H7 (cell line): ENCODE data around the gene FN3K. TPM values are rescaled to one million over a fixed set of nuclear protein-coding genes. Genes with fewer than 3 reads are reported as not detected.
"Not testable (repeated sequence)": the region's sequence is repeated elsewhere in the genome, so short reads cannot be mapped to it uniquely, and the experiment has no call there.

Experiments used
- DNase-seq: peaks from one replicate; pipeline ENCODE4 v3.0.0; 2012
- H3K27me3 ChIP-seq: 2 replicates; pipeline ENCODE4 v1.6.0; 2011; ENCODE audit warnings: mild to moderate bottlenecking, low read length; ENCODE audit not compliant: control insufficient read depth, insufficient read depth
- H3K36me3 ChIP-seq: replicated peaks from 2 replicates; pipeline ENCODE4 v1.5.1; 2011; ENCODE audit warnings: low read length; ENCODE audit not compliant: control insufficient read depth, insufficient read depth
- H3K4me3 ChIP-seq: 2 replicates; pipeline ENCODE4 v1.5.1; 2011; ENCODE audit warnings: low read depth, mild to moderate bottlenecking, control low read depth, low read length, moderate library complexity; ENCODE audit not compliant: insufficient read depth
- total RNA-seq: library from RNA; depleted of rRNA; stranded (reverse); fragments of >200 nt; shearing (Covaris generic); gene quantifications from 2 replicates; pipeline ENCODE4 v1.2.3, GENCODE V29; 2014

Gene FN3K
- total RNA-seq, 1 experiment from 2014 or later: 3.3 TPM

- DNase-seq: peak; percentile 91
- Histone ChIP-seq H3K27me3 (no peaks in the 10 kb centered on the region), H3K36me3 (peaks cover 24% of the 10 kb centered on the region), H3K4me3 (no peak overlapping the region)
Observed at GRCh38 chr17:82767041-82767754, 31.8 kb downstream of the FN3K start.

- Histone ChIP-seq H3K4me3 (no peak overlapping the region), H3K27me3 (no peaks in the 10 kb centered on the region), H3K36me3 (peaks cover 27% of the 10 kb centered on the region)
- DNase-seq: no peak
Observed at GRCh38 chr17:82769041-82769440, 33.6 kb downstream of the FN3K start.

GRCh38 chr17:82772026-82772425 is 36.6 kb downstream of the FN3K start:
- DNase-seq: no peak
- Histone ChIP-seq H3K4me3 (no peak overlapping the region), H3K36me3 (peaks cover 39% of the 10 kb centered on the region), H3K27me3 (no peaks in the 10 kb centered on the region)

GRCh38 chr17:82774456-82774855 is 39.0 kb downstream of the FN3K start:
- not testable (repeated sequence) for H3K27me3 ChIP-seq, DNase-seq, H3K4me3 ChIP-seq
- peaks cover 26% of the 10 kb centered on the region for H3K36me3 ChIP-seq

- Histone ChIP-seq H3K27me3 (no peaks in the 10 kb centered on the region), H3K36me3 (peaks cover 23% of the 10 kb centered on the region), H3K4me3 (no peak overlapping the region)
- peak; percentile 97 for DNase-seq
Observed at GRCh38 chr17:82775001-82775823, 39.8 kb downstream of the FN3K start.

GRCh38 chr17:82776454-82776853 is 41.0 kb downstream of the FN3K start:
- peaks cover 24% of the 10 kb centered on the region for H3K36me3 ChIP-seq
- no peak overlapping the region for H3K4me3 ChIP-seq
- no peaks in the 10 kb centered on the region for H3K27me3 ChIP-seq
- DNase-seq: no peak

GRCh38 chr17:82777778-82778375 is 42.5 kb downstream of the FN3K start:
- H3K27me3 ChIP-seq, H3K4me3 ChIP-seq, DNase-seq: not testable (repeated sequence)
- H3K36me3 ChIP-seq: peaks cover 20% of the 10 kb centered on the region

GRCh38 chr17:82779541-82779940 is 44.1 kb downstream of the FN3K start:
- no peak for DNase-seq
- H3K27me3 ChIP-seq: no peaks in the 10 kb centered on the region
- no peak overlapping the region for H3K4me3 ChIP-seq
- H3K36me3 ChIP-seq: peaks cover 26% of the 10 kb centered on the region

- Histone ChIP-seq H3K36me3 (peaks cover 25% of the 10 kb centered on the region), H3K27me3 (no peaks in the 10 kb centered on the region), H3K4me3 (no peak overlapping the region)
- no peak for DNase-seq
Observed at GRCh38 chr17:82780195-82780594, 44.8 kb downstream of the FN3K start.

GRCh38 chr17:82780971-82781893 is 45.8 kb downstream of the FN3K start:
- peaks cover 20% of the 10 kb centered on the region for H3K36me3 ChIP-seq
- peak; percentile 59 for DNase-seq
- no peaks in the 10 kb centered on the region for H3K27me3 ChIP-seq
- no peak overlapping the region for H3K4me3 ChIP-seq

GRCh38 chr17:82781894-82782274 is 46.5 kb downstream of the FN3K start:
- H3K4me3 ChIP-seq: no peak overlapping the region
- no peaks in the 10 kb centered on the region for H3K27me3 ChIP-seq
- peak; percentile 98 for DNase-seq
- H3K36me3 ChIP-seq: peaks cover 14% of the 10 kb centered on the region

- H3K4me3 ChIP-seq: no peak overlapping the region
- H3K27me3 ChIP-seq: no peaks in the 10 kb centered on the region
- peaks cover 14% of the 10 kb centered on the region for H3K36me3 ChIP-seq
- peak; percentile 30 for DNase-seq
Observed at GRCh38 chr17:82782657-82783207, 47.3 kb downstream of the FN3K start.

GRCh38 chr17:82783498-82783897 is 48.1 kb downstream of the FN3K start:
- H3K27me3 ChIP-seq: no peaks in the 10 kb centered on the region
- peak; percentile 17 for DNase-seq
- H3K36me3 ChIP-seq: peaks cover 14% of the 10 kb centered on the region
- H3K4me3 ChIP-seq: no peak overlapping the region

- DNase-seq, H3K27me3 ChIP-seq: not testable (repeated sequence)
Observed at GRCh38 chr17:82785581-82785980, 50.2 kb downstream of the FN3K start.

More at GRCh38 chr17:82785581-82785980, 50.2 kb downstream of the FN3K start:
- H3K4me3 ChIP-seq: not testable (repeated sequence)
- peaks cover 14% of the 10 kb centered on the region for H3K36me3 ChIP-seq
